GM21786 (cell line): ENCODE data around the gene CSF3.

Experiments used
- ATAC-seq: cut with Tn5 transposase; IDR thresholded peaks from one replicate; pipeline ENCODE4 v1.9.1; 2021; ENCODE audit not compliant: unreplicated experiment

Gene CSF3, protein sequence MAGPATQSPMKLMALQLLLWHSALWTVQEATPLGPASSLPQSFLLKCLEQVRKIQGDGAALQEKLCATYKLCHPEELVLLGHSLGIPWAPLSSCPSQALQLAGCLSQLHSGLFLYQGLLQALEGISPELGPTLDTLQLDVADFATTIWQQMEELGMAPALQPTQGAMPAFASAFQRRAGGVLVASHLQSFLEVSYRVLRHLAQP

DNA sequence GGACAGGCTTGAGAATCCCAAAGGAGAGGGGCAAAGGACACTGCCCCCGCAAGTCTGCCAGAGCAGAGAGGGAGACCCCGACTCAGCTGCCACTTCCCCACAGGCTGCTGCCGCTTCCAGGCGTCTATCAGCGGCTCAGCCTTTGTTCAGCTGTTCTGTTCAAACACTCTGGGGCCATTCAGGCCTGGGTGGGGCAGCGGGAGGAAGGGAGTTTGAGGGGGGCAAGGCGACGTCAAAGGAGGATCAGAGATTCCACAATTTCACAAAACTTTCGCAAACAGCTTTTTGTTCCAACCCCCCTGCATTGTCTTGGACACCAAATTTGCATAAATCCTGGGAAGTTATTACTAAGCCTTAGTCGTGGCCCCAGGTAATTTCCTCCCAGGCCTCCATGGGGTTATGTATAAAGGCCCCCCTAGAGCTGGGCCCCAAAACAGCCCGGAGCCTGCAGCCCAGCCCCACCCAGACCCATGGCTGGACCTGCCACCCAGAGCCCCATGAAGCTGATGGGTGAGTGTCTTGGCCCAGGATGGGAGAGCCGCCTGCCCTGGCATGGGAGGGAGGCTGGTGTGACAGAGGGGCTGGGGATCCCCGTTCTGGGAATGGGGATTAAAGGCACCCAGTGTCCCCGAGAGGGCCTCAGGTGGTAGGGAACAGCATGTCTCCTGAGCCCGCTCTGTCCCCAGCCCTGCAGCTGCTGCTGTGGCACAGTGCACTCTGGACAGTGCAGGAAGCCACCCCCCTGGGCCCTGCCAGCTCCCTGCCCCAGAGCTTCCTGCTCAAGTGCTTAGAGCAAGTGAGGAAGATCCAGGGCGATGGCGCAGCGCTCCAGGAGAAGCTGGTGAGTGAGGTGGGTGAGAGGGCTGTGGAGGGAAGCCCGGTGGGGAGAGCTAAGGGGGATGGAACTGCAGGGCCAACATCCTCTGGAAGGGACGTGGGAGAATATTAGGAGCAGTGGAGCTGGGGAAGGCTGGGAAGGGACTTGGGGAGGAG is at the start of gene CSF3:
CSF3 (plus strand) TSS at position 436 of the 993 bp plus-strand sequence; CDS start at position 471, 35 bp downstream.
- no peak for ATAC-seq

GRCh38 chr17:39966771-39967170 is 48.5 kb upstream of the CSF3 start:
- ATAC-seq = no peak

- ATAC-seq = no peak
These were observed 46.5 kb upstream of the CSF3 start for GRCh38 chr17:39968761-39969160.

DNA sequence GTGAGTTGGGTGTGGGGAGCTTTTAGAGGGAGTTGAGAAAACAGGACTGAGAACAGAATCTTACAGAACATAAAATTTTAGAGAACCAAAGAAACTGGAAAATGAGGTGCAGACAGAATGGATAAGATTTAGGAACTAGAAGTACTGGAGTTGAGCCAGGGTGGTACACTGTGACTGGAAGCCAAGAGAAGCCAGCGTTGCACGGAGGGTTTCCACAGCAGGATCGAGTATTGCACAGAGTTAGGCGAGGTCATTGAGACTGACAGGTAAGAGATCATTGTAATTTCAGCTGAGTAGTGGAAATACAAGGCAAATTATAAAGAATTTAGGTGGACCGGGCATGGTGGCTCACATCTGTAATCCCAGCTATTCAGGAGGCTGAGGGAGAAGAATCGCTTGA is 45.9 kb upstream of the CSF3 start:
- no peak for ATAC-seq

- ATAC-seq = no peak
These were observed 45.0 kb upstream of the CSF3 start for GRCh38 chr17:39970157-39970692.

GRCh38 chr17:39971076-39971603 is 44.1 kb upstream of the CSF3 start:
- no peak for ATAC-seq

- ATAC-seq = no peak
These were observed 43.0 kb upstream of the CSF3 start for GRCh38 chr17:39972271-39972670.

DNA sequence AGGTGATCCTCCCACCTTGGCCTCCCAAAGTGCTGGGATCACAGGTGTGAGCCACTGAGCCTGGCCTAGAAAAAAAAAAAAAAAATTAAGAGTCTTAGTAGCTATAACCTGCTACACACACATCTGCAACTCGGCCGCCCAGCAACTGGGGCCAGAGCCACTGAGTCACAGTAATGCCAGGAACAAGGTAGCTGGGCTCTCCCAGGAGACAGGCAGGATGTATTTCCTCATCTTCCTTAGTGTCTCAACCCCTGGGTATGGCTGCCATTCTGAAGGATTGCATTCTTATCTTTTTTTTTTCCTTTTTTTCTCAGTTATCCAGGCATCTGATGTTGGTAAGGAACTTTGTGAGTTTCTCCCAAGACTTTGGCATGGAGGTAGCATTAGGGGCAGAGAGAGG is 41.7 kb upstream of the CSF3 start:
- no peak for ATAC-seq

GRCh38 chr17:39974433-39974832 is 40.8 kb upstream of the CSF3 start:
- ATAC-seq = no peak

GRCh38 chr17:39975801-39976200 is 39.4 kb upstream of the CSF3 start:
- ATAC-seq = no peak

DNA sequence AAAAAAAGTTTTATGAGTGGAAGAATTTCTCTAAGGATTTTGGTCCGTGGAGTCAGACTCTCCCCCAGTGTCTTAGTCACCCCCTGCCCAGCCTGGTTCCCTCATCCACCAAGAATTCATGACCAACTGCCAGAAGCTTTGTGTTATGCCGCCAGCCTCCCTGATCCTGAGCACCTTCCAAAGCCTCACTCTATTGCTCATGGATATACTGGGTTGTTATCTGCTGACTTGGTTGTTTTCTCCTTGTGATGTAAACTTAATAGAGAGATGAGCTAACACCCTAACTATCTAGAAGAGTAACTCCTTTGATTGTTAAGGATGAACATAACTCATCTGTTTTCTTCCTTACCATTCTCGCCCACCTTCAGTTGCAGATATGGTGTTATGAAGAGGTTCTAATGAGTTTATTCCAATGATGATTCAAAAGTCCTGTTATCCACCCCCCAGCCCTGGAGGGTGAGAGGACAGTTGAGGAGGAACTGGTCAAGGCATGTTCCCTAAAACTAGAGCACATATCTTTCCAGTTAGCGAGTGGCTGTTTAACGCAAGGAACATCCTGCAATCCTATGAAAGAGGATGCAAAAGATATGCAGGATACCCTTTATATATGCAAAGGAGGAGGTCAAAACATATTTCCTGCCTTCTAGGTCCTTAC is 36.1 kb upstream of the CSF3 start:
- ATAC-seq = no peak

- ATAC-seq = no peak
These were observed 35.3 kb upstream of the CSF3 start for GRCh38 chr17:39979893-39980350.

- peak; percentile 94 for ATAC-seq
These were observed 34.7 kb upstream of the CSF3 start, which contains the start of gene PSMD3 for GRCh38 chr17:39980351-39981206. TSS of gene PSMD3 (plus strand) at chr17:39980807. CDS start at chr17:39980971, 164 bp downstream.

- no peak for ATAC-seq
These were observed 34.0 kb upstream of the CSF3 start for GRCh38 chr17:39981207-39981741.

- no peak for ATAC-seq
These were observed 33.4 kb upstream of the CSF3 start for GRCh38 chr17:39981766-39982375.

GRCh38 chr17:39988206-39988810 is 26.9 kb upstream of the CSF3 start:
- no peak for ATAC-seq

- no peak for ATAC-seq
These were observed 20.8 kb upstream of the CSF3 start for GRCh38 chr17:39994448-39994847.

GRCh38 chr17:39995438-39995837 is 19.8 kb upstream of the CSF3 start:
- ATAC-seq = no peak

DNA sequence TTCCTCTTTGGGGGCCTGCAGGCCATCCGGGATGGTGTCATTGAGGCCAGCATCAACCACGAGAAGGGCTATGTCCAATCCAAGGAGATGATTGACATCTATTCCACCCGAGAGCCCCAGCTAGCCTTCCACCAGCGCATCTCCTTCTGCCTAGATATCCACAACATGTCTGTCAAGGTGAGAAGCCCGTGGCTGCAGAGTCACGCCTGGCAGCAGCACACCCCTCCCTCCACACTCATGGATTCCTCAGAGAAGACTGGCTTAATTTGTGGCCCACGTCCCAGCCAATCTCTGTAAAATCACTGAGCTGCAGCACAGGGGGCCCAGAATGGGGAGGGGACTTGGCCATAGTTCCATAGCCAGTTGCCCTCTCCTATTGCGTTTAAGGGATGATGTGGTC is 19.1 kb upstream of the CSF3 start:
- ATAC-seq = no peak
